Measurements from ENCODE around the gene MICALL2.

Gene MICALL2

GRCh38 chr7:1388021-1388702 is 71.1 kb downstream of the MICALL2 start:
- no peak for DNase-seq

GRCh38 chr7:1387261-1387660 is 72.0 kb downstream of the MICALL2 start:
- DNase-seq: no peak

GRCh38 chr7:1386623-1387220 is 72.5 kb downstream of the MICALL2 start:
- DNase-seq: no peak

GRCh38 chr7:1385809-1386622 is 73.3 kb downstream of the MICALL2 start:
- no peak for DNase-seq

- no peak for DNase-seq
Measured at GRCh38 chr7:1385086-1385808, 74.0 kb downstream of the MICALL2 start.

All from DMS 273 treated with DMSO at 0.1 percent for 48 hours (cell line).